ENCODE results near the gene TLR2. TPM values are rescaled to one million over a fixed set of nuclear protein-coding genes. Genes with fewer than 3 reads are reported as not detected.

TLR2 gene
- total RNA-seq, 1 experiment from 2014 or later: 0.90 TPM

DNA sequence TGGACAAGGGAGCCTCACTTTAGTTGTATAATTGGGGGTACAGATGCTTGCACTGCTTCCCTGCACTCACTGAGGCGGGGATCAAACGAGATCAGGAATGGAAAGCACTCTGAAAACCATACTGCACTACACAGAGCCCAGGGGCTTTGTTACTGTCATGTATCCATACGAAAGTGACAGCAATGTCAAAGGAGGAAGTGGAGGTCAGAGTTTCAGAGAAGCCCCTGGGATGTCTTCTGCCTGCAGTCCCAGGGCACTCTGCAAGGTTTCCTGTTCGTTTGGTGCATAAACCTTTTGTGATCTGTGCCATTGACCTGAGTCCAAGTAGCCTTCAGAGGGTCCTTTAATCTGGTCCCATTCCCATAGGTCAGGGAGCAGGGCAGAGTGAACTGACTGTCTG lies 44.6 kb downstream of the TLR2 start:
- H4K5ac ChIP-seq (ENCODE audit: insufficient read length, low read depth, low read length): no peak overlapping the region
- peaks cover 5 to 8% of the 10 kb centered on the region in 2 experiments; a peak in 3 of 4 replicates for H3K4me1 Mint-ChIP-seq

More for the DNA sequence above, 44.6 kb downstream of the TLR2 start:
- H4K20me1 ChIP-seq (ENCODE audit: control insufficient read depth, insufficient read depth, insufficient read length): no peaks in the 10 kb centered on the region
- H3K36me3 Mint-ChIP-seq (ENCODE audit: insufficient read depth in 1 of 3, low read depth in 3 of 3): no peaks in the 10 kb centered on the region
- H2BK5ac ChIP-seq (ENCODE audit: insufficient read length, low read length): no peak overlapping the region
- H2BK12ac ChIP-seq (ENCODE audit: insufficient read length, low read depth, low read length): no peak overlapping the region
- H3K9me3 ChIP-seq (ENCODE audit: control insufficient read depth, low read depth, low read length): no peaks in the 10 kb centered on the region
- H3K27ac Mint-ChIP-seq: no peak overlapping the region
- H3K23me2 ChIP-seq (ENCODE audit: insufficient read length, low read depth, low read length, poor library complexity, severe bottlenecking): no peaks in the 10 kb centered on the region
- H2BK20ac ChIP-seq (ENCODE audit: low read depth, low read length, poor library complexity, severe bottlenecking): no peak overlapping the region
- no peaks in the 10 kb centered on the region for H3K27me3 Mint-ChIP-seq (ENCODE audit: low read depth)
- H2AK5ac ChIP-seq (ENCODE audit: insufficient read length, low read length): no peak overlapping the region
- no peak overlapping the region for H3K14ac ChIP-seq (ENCODE audit: insufficient read depth, low read length)
- H3K27ac ChIP-seq (ENCODE audit: insufficient read length, low read depth, low read length): no peak overlapping the region
- DNase-seq: no peak
- no peak overlapping the region for H4K8ac ChIP-seq (replicated peaks; ENCODE audit: insufficient read length, low read depth, low read length)
- H3K4ac ChIP-seq (ENCODE audit: low read depth, low read length): no peak overlapping the region
- no peaks in the 10 kb centered on the region for H3K79me2 ChIP-seq (ENCODE audit: insufficient read depth, low read length)
- no peak for TF ChIP-seq CTCF (conservative IDR thresholded peaks at IDR 0.05)
- H2BK15ac ChIP-seq (ENCODE audit: low read depth, low read length): peak overlapping the region; percentile 37; the same call in 1 of the 2 replicates
- H3K4me3 Mint-ChIP-seq: no peak overlapping the region
- WGBS (ENCODE audit: extremely low coverage, insufficient read length, low lambda C conversion rate): no CpG with 5 or more reads among the region's 4 CpGs
- H3K27me3 ChIP-seq (ENCODE audit: insufficient read depth, low read length): no peaks in the 10 kb centered on the region
- no peak overlapping the region for H3K18ac ChIP-seq (ENCODE audit: insufficient read length, low read depth, low read length)
- no peaks in the 10 kb centered on the region for H3K9me3 Mint-ChIP-seq
- H2AFZ ChIP-seq (ENCODE audit: low read length): no peak overlapping the region
- no peak overlapping the region for H3K4me2 ChIP-seq (ENCODE audit: insufficient read depth, insufficient read length, low read length)
- H3K4me1 ChIP-seq (ENCODE audit: insufficient read depth, low read length): no peaks in the 10 kb centered on the region
- no peak overlapping the region for H3T11ph ChIP-seq (ENCODE audit: low read length)
- H3K79me1 ChIP-seq (ENCODE audit: insufficient read depth, low read depth, low read length, poor library complexity, severe bottlenecking): no peaks in the 10 kb centered on the region
- H4K91ac ChIP-seq (ENCODE audit: insufficient read length, low read depth, low read length): no peak overlapping the region
- H3K23ac ChIP-seq (ENCODE audit: insufficient read length, low read depth, low read length): no peak overlapping the region
- no peak overlapping the region for H2BK120ac ChIP-seq (ENCODE audit: low read depth, low read length, poor library complexity, severe bottlenecking)
- H3K9ac ChIP-seq (ENCODE audit: extremely low read depth, insufficient read length, low read length): no peak overlapping the region
- H3K56ac ChIP-seq (ENCODE audit: insufficient read length, low read depth, low read length): no peak overlapping the region
